GM12873 (cell line): ENCODE measurements around the gene ELMO1.

Experiments
- TF ChIP-seq, protein P1 (sequence below): IDR thresholded peaks from 2 replicates; pipeline ENCODE4 v1.5.1; 2012; ENCODE audit warnings: low read depth, mild to moderate bottlenecking, moderate library complexity, low read length, control low read depth; ENCODE audit not compliant: insufficient read depth; ENCODE audit errors: missing control alignments

The ELMO1 gene

DNA sequence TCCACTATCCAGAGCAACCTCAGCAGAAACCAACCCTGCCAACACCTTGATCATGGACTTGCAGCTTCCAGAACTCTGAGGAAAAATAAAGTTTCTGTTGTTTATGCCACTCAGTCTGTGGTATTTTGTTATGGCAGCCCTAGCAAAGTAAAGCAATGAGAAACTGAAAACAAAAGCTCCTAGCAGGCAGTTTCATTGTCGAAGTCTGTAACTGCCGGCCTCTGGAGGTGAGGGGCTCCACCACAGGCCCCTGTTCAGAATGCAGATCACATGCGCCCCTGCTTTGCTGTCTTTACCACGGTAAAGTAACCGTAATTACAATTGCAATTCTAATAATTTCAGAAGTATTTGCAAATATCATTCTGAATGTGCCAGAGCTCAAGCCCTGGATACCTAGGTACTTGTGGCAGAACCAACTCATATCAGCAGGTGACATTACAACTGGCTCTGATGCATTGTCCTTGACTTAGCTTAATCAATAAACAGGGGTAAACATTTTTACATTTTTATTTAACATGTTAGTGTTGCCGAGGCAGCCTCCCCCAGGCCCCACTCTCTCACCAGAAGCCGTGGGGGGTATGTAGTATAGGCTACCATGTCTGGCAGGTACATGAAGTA is 193.2 kb downstream of the ELMO1 start:
- TF ChIP-seq, protein P1, sequence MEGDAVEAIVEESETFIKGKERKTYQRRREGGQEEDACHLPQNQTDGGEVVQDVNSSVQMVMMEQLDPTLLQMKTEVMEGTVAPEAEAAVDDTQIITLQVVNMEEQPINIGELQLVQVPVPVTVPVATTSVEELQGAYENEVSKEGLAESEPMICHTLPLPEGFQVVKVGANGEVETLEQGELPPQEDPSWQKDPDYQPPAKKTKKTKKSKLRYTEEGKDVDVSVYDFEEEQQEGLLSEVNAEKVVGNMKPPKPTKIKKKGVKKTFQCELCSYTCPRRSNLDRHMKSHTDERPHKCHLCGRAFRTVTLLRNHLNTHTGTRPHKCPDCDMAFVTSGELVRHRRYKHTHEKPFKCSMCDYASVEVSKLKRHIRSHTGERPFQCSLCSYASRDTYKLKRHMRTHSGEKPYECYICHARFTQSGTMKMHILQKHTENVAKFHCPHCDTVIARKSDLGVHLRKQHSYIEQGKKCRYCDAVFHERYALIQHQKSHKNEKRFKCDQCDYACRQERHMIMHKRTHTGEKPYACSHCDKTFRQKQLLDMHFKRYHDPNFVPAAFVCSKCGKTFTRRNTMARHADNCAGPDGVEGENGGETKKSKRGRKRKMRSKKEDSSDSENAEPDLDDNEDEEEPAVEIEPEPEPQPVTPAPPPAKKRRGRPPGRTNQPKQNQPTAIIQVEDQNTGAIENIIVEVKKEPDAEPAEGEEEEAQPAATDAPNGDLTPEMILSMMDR: no peak

DNA sequence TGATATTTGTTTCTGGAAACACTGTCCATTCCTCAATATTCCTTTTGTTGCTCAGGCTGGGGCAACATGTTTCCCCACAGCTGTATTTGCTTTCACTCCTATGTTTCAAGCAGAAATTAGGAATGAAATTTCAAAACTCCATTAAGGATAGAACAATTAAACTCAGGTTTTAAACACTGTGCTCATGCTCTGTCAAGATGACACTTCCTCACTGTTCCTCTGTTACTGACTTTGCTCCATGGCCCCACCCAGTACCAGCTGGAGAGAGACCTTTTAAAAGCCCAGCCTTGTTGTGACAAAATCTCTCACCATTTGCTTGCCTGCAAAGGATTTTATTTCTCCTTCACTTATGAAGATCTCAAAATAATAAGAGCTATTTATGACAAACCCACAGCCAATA is 197.4 kb downstream of the ELMO1 start:
- TF ChIP-seq, protein P1: no peak

GRCh38 chr7:37249240-37249639 is 199.4 kb downstream of the ELMO1 start:
- TF ChIP-seq, protein P1: no peak

DNA sequence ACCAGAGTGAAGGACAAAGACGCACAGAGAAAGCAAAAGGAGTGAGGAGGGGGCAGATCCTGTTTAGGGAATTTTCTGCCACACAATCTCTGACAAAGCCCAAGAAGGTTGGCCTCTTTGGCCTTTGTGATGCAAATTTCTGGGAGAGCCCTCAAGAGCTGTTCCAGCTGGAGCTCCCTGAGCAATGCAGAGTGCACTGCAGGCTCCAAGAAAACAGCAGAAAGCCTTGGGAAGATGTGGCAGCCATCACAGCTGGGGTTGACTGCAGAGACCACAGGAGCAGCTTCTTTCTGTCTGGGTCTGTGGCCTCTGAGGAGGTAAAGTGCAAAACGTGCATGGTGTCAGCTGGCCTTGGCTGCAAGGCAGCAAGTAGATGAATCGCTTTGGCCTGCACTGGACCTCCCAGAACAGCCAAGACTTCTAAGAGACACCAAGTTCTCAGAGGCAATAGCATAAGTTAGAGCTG is 200.2 kb downstream of the ELMO1 start:
- TF ChIP-seq, protein P1: no peak

DNA sequence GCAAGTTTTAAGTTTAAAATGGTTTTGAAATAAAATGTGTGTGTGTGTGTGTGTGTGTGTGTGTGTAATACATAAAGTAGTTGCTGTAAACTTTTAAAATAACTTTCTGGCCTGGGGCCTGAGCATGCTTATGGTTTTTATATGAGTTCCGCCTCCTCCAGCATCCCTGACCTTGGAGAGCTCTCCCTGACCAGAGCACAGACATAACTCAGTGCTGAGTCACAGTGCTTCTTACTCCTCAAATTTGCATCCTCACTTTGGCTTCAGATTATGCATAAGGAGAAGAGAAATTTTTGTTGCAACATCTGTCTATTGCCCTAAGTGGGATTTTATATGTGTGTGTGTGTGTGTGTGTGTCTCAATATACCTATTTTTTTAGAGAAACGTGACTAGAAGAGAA is 200.8 kb downstream of the ELMO1 start:
- TF ChIP-seq, protein P1: no peak

DNA sequence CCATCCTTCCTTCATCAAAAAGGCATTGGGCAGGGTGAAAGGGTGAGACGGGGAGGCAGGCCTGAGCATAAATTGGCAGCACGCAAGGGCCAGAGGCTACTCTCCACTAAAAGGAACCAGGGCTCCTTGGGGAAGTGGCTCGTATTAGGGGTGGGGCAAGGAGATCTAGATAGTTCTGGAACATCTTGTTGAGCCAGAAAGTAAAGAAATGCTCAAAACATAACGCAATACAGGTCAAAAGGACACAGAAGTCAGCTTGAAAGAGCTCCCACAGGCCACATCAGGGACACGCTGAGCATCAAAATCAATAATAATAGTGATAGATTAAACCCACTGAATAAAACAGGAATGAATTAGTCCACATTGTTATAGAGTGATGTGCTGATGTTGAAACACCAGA is 203.1 kb downstream of the ELMO1 start:
- TF ChIP-seq, protein P1: no peak

GRCh38 chr7:37236906-37237305 is 211.8 kb downstream of the ELMO1 start:
- TF ChIP-seq, protein P1: no peak
